ENCODE measurements around the gene PTPRN2.

Gene PTPRN2

DNA sequence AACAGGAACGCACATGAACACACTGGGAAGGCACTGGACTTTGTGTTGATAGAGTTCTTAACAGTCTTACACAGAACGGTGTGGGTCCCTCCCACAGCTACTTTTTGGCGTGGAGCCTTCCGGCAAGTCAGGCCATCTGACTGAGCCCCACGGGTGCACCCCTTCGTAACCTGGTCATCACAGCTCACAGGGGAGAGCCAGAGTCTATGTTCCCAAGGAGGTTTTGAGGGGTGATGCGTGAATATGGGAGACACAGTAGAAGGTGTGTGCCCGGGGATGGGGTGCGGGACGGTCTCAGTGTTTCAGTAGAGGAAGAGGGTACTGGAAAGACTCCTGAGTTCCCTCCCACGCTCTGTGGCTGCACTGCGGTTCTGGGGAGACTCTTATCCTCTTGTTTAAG, 959.2 kb downstream of the PTPRN2 start:
- no peak overlapping the region for H3K4me3 ChIP-seq (ENCODE audit: low read length)
- TF ChIP-seq, protein P1, sequence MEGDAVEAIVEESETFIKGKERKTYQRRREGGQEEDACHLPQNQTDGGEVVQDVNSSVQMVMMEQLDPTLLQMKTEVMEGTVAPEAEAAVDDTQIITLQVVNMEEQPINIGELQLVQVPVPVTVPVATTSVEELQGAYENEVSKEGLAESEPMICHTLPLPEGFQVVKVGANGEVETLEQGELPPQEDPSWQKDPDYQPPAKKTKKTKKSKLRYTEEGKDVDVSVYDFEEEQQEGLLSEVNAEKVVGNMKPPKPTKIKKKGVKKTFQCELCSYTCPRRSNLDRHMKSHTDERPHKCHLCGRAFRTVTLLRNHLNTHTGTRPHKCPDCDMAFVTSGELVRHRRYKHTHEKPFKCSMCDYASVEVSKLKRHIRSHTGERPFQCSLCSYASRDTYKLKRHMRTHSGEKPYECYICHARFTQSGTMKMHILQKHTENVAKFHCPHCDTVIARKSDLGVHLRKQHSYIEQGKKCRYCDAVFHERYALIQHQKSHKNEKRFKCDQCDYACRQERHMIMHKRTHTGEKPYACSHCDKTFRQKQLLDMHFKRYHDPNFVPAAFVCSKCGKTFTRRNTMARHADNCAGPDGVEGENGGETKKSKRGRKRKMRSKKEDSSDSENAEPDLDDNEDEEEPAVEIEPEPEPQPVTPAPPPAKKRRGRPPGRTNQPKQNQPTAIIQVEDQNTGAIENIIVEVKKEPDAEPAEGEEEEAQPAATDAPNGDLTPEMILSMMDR (conservative IDR thresholded peaks at IDR 0.05; ENCODE audit: low read length), result no peak
- DNase-seq (ENCODE audit: low read depth), result no peak

DNA sequence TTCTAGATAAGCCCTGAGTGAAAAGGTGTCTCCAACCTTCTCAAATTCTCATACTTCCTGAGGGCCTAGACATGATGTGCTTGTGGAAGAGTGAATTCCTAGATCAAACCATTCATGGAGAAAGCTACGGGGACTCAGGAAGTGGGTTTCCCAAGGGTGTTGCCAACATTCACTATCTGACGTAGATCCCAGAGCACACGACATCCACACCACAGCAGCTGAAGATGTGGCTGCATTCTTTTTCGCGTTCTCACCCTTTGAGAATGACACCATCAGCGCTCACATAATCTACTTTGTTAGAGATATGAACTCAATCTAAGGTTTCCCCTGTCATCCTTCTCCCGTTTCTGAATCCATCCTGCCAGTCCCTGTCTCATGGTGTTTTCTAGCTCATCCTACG, 960.0 kb downstream of the PTPRN2 start:
- DNase-seq (ENCODE audit: low read depth), result no peak
- TF ChIP-seq, protein P1 (conservative IDR thresholded peaks at IDR 0.05; ENCODE audit: low read length), result no peak
- no peak overlapping the region for H3K4me3 ChIP-seq (ENCODE audit: low read length)

DNA sequence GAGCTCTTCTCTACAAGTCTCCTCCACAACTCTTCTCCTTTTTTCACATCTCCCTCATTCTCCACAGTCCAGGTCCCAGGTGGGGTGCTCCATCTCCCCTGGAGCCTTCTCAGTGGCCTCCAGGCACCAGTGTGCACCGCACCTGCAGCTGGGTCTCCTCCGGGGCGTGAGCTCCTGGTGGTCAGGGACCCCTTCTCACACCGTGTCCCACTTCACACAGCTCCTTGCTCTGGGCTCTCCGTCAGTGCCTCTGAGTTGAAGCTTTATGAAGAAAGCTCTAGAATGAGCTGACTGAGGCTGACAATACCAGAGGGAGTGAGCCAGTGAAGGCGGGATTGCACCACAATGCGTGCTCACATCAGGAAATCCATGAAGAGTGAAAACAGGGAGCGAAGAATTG, 960.6 kb downstream of the PTPRN2 start:
- DNase-seq (ENCODE audit: low read depth), result no peak
- H3K4me3 ChIP-seq (ENCODE audit: low read length), result no peak overlapping the region
- TF ChIP-seq, protein P1 (conservative IDR thresholded peaks at IDR 0.05; ENCODE audit: low read length), result no peak

DNA sequence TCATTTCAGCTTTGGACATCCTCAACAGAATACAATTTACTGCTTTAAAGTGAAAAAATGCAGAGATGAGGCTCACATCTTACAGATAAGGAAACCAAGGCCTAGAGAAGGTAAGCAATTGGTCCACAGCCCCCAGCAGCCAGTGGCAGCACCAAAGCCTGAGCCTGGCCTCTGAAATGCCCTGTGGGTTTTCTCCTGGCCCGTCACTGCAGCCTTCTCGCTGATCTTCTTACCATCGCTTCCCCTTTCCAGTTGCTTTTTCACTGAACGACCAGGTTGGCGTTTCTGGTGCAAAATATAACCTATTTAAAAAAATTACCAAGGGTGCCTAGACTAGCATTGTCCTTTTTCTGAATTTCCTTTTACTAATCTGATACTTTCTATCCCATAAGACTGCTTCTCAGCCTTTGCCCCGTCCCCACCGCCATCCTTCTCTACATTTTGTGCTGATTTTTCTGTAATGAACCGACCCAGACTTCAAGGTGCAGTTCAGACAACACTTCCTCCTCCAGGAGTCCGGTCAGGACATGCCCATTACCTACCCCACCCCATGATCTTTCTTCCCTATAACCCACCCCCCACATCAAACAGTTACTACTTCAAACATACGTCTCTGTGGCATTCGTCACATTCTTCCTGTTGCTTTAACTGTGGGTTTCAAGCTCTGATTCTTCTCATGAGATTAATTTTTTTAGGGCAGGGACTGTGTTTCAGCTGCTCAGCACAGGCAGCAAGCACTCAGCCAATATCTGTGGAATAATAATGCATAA, 961.5 kb downstream of the PTPRN2 start:
- TF ChIP-seq, protein P1 (conservative IDR thresholded peaks at IDR 0.05; ENCODE audit: low read length), result no peak
- no peak overlapping the region for H3K4me3 ChIP-seq (ENCODE audit: low read length)
- DNase-seq (ENCODE audit: low read depth), result no peak

DNA sequence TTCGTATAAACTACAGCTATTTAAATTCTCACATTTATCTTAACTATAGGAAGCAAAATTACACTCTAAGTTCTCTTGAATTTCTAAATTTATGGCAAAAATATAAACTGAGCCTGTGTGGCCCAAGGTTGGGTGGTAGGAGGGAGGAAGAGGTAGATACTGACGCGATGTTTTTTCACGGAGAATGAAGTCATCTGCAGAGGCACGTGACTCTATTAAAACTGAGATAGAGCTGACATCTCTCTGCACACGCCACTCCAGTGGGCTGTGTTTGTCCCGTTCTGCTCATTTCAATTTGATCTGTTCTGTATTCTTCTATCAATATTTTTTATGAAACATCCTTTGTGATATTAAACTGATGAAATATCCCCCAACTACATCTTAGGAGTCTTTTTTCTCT, 964.1 kb downstream of the PTPRN2 start:
- DNase-seq (ENCODE audit: low read depth), result no peak
- no peak overlapping the region for H3K4me3 ChIP-seq (ENCODE audit: low read length)
- TF ChIP-seq, protein P1 (conservative IDR thresholded peaks at IDR 0.05; ENCODE audit: low read length), result no peak

DNA sequence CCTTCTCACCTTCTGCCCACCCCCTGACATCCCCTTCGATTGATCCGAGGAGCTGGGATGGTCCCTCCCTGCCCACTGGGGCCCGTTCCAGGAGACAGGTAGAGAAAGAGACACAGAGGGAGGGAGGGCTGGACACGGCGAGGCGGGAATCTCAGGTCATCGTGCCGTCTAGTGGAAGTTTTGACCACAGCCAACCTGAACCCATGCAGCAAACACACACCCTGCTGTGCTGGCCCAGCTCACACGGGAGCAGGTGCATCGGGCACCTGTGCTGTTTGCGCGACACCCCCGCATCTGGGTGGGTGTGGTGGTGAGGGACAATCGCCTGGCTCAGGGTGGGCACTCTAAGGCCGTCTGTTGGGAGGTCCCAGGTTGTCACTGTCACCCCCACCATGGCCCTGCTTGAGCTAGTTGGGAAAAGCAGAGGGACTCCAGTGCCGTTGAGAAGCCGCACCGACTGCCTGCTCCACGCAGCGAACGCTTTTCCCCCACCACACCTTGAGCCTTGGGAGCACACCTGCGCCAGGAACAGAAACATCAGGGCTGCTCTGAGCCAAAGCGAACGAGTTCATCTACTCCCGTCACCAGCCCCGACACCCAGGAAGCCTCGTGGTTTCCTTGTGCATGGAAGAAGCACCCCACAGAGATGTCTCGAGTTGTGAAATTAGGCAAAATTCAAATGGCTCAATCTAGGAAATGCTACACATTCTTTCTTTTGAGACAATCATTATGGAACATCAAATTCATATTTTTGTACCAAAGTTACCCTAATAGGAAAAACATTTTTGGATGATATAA, 965.0 kb downstream of the PTPRN2 start:
- TF ChIP-seq, protein P1 (conservative IDR thresholded peaks at IDR 0.05; ENCODE audit: low read length), result no peak
- DNase-seq (ENCODE audit: low read depth), result no peak
- H3K4me3 ChIP-seq (ENCODE audit: low read length), result no peak overlapping the region

DNA sequence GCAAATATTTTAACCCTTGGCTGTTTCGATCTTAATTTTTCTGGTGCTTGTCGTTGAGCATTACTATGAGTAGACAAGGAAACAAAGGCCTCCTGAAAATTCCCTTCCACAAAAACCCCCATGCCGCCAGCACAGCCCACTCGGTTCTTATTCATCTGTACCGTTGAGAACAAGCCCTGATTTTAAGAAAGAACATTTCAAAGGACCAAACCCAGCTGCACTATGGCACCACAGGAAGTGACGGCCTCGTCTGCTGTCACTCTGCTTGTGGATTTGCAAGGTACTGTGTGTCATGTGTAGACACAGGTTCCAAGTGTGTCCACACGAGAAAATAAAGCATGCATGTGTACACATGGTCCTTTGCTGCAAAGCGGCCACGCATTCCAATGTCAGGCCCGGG, 965.6 kb downstream of the PTPRN2 start:
- no peak overlapping the region for H3K4me3 ChIP-seq (ENCODE audit: low read length)
- TF ChIP-seq, protein P1 (conservative IDR thresholded peaks at IDR 0.05; ENCODE audit: low read length), result no peak
- no peak for DNase-seq (ENCODE audit: low read depth)

Data from AG10803 (cell line).